ENCODE results near the gene ANKRD23. TPM values are rescaled to one million over a fixed set of nuclear protein-coding genes. Genes with fewer than 3 reads are reported as not detected.

The ANKRD23 gene
- total RNA-seq, 1 experiment from 2014 or later: 2.5 TPM

DNA sequence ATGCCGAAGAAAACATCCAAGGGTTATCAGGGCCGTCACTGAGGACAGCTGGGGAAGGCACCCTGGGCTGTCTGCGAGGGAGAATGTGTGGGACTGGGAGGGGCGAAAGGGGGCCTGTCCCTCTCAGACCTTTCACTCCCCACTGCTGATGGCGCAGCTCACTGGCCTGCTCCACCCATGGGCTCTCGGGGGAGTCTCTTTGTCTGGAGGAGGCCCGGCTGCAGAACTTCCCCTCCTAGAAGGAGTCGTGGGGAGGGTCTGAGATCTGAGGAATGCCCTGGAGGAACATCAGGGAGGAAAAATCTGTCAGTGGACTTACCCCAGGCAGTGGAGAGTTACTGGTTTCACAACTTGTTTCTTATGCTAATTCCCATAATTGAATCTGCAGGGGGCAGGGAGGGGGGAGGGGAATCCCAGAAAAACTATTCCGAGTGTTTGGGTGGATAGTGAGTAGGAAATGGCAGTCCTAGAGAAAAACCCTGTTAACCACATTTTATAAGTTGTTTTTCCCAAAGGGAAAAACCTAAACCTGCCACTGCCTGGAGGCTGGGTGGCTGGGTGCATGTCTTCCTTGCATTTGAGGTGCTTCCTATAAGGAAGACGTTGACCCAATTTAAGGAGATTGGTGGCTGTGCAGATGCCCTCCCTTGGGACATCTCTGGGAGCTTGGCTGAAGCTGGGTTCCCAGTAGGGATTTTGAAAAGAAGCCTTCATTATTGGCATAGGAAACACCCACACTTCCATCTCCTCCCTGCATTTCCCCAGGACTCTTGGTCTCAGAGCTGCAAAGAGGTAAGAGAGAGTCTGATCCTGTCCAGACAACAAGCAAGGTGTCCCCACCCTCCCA is 37.8 kb upstream of the ANKRD23 start:
- peaks cover 4% of the 10 kb centered on the region; the same call in 1 of the 2 replicates for H3K27me3 ChIP-seq (ENCODE audit: control insufficient read depth, insufficient read depth, low read length)
- peak; percentile 89 for DNase-seq
- no peaks in the 10 kb centered on the region for H3K36me3 ChIP-seq (replicated peaks; ENCODE audit: control insufficient read depth, insufficient read depth, low read length)
- H3K4me3 ChIP-seq (ENCODE audit: insufficient read depth, low read depth, low read length): no peak overlapping the region

DNA sequence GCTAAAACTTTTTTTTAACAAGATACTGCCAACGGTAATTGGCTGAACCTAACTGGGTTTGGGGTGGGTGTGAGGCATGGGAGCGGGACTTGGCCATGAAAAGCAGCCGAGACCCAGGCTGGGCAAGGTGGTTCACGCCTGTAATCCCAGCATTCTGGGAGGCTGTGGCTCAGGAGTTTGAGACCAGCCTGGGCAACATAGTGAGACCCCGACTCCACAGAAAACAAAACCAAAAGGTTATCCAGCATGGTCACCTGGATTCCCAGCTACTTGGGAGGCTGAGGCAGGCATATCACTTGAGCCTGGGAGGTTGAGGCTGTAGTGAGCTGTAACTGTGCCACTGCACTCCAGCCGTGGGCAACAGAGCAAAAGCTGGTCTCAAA is 37.1 kb upstream of the ANKRD23 start:
- Histone ChIP-seq H3K27me3 (ENCODE audit: control insufficient read depth, insufficient read depth, low read length) (peaks cover 4% of the 10 kb centered on the region; the same call in 1 of the 2 replicates), H3K36me3 (replicated peaks; ENCODE audit: control insufficient read depth, insufficient read depth, low read length) (no peaks in the 10 kb centered on the region), H3K4me3 (ENCODE audit: insufficient read depth, low read depth, low read length) (no peak overlapping the region)
- DNase-seq: no peak

- H3K4me3 ChIP-seq (ENCODE audit: insufficient read depth, low read depth, low read length): no peak overlapping the region
- DNase-seq: no peak
- peaks cover 4% of the 10 kb centered on the region; the same call in 1 of the 2 replicates for H3K27me3 ChIP-seq (ENCODE audit: control insufficient read depth, insufficient read depth, low read length)
- no peaks in the 10 kb centered on the region for H3K36me3 ChIP-seq (replicated peaks; ENCODE audit: control insufficient read depth, insufficient read depth, low read length)
Observed at GRCh38 chr2:96879545-96880040, 35.8 kb upstream of the ANKRD23 start.

DNA sequence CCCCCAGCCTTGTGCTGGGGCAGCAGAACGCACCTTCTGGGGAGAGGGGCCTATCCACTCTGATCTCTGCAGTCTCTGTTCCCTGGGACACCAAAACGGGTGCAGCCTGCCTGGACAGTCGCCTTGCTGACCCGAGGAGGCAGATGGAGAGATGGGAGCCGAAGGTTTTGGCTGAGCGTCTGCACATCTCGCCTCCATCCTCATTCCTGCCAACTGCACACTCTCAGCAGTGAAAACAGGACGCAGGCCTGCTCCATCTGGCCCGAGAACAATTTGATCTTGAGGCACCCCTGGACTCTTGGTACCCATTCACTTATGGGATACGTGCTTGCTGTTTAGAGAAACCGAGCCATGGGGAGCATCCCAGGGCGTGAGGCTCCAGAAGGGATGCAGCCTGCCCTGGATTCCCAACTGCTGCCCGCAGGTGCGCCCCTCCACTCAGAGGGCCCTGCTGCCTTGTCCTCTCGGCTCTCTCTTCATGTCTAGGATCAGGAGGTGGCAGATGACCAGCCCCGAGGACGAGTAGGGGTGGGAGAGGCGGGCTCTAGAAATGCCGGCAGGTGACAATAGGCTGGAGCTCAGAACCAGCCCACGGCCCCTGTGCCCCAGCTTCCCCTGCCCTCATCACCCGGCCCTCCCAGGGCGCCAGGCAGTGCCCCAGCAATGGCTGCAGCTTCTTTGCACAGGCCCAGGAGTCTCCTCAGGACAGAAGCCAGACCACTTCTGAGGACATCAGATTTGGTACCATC is 35.1 kb upstream of the ANKRD23 start:
- DNase-seq: no peak
- Histone ChIP-seq H3K4me3 (ENCODE audit: insufficient read depth, low read depth, low read length) (no peak overlapping the region), H3K36me3 (replicated peaks; ENCODE audit: control insufficient read depth, insufficient read depth, low read length) (no peaks in the 10 kb centered on the region), H3K27me3 (ENCODE audit: control insufficient read depth, insufficient read depth, low read length) (peaks cover 4% of the 10 kb centered on the region; the same call in 1 of the 2 replicates)

DNA sequence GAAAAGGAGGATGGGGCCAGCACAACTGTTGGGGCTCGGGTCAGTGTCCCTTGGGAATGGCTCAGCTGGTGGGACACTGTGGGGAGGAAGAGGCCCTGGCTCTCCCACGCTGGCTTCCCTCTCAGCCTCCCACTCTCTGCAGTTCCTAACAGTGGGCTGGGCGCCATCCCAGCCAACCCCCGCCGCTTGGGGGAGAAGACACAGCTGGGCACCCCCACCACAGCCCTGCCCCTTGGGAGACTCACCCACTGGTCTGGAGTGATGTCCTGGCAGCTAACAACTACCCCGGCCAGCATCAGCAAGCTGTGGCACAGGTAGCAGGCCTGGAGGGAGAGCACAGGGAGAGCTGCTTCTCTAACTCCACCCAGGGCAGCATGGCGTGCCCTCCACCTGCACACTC is 34.4 kb upstream of the ANKRD23 start:
- Histone ChIP-seq H3K4me3 (ENCODE audit: insufficient read depth, low read depth, low read length) (no peak overlapping the region), H3K36me3 (replicated peaks; ENCODE audit: control insufficient read depth, insufficient read depth, low read length) (no peaks in the 10 kb centered on the region), H3K27me3 (ENCODE audit: control insufficient read depth, insufficient read depth, low read length) (peaks cover 4% of the 10 kb centered on the region; the same call in 1 of the 2 replicates)
- no peak for DNase-seq

DNA sequence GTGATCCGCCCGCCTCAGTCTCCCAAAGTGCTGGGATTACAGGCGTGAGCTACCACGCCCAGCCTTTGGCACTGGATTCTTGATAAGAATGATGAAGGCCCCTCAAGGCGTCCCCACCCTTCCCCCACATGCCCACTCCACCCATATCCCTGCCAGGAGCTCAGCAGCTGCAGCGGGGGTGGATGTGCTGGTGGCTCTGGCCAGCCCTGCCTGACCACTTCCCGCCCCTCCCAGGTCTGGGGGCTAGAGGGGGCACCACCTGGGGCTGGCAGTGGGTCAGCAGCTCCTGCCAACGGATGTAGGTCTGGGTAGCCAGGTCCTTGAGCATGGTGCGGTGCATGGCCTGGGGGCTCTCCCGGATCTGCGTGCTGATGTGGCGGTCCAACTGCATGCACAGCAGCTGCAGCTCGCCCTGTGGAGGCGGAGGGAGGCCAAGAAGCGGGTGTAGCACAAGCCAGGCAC is 33.8 kb upstream of the ANKRD23 start:
- DNase-seq: no peak
- no peaks in the 10 kb centered on the region for H3K36me3 ChIP-seq (replicated peaks; ENCODE audit: control insufficient read depth, insufficient read depth, low read length)
- peaks cover 2% of the 10 kb centered on the region; the same call in 1 of the 2 replicates for H3K27me3 ChIP-seq (ENCODE audit: control insufficient read depth, insufficient read depth, low read length)
- no peak overlapping the region for H3K4me3 ChIP-seq (ENCODE audit: insufficient read depth, low read depth, low read length)

GRCh38 chr2:96877042-96877451 is 33.2 kb upstream of the ANKRD23 start:
- H3K27me3 ChIP-seq (ENCODE audit: control insufficient read depth, insufficient read depth, low read length): no peaks in the 10 kb centered on the region

GRCh38 chr2:96876269-96877041 is 32.6 kb upstream of the ANKRD23 start:
- Histone ChIP-seq H3K27me3 (ENCODE audit: control insufficient read depth, insufficient read depth, low read length) (no peaks in the 10 kb centered on the region), H3K36me3 (replicated peaks; ENCODE audit: control insufficient read depth, insufficient read depth, low read length) (no peaks in the 10 kb centered on the region), H3K4me3 (ENCODE audit: insufficient read depth, low read depth, low read length) (no peak overlapping the region)
- no peak for DNase-seq

More at GRCh38 chr2:96877042-96877451, 33.2 kb upstream of the ANKRD23 start:
- DNase-seq: no peak
- Histone ChIP-seq H3K36me3 (replicated peaks; ENCODE audit: control insufficient read depth, insufficient read depth, low read length) (no peaks in the 10 kb centered on the region), H3K4me3 (ENCODE audit: insufficient read depth, low read depth, low read length) (no peak overlapping the region)

GRCh38 chr2:96875498-96876268 is 31.9 kb upstream of the ANKRD23 start:
- peaks cover under 1% of the 10 kb centered on the region; the same call in 1 of the 2 replicates for H3K27me3 ChIP-seq (ENCODE audit: control insufficient read depth, insufficient read depth, low read length)
- peak; percentile 88 for DNase-seq
- no peaks in the 10 kb centered on the region for H3K36me3 ChIP-seq (replicated peaks; ENCODE audit: control insufficient read depth, insufficient read depth, low read length)
- H3K4me3 ChIP-seq (ENCODE audit: insufficient read depth, low read depth, low read length): no peak overlapping the region

GRCh38 chr2:96874198-96874831 is 30.5 kb upstream of the ANKRD23 start:
- H3K27me3 ChIP-seq (ENCODE audit: control insufficient read depth, insufficient read depth, low read length): peaks cover 2% of the 10 kb centered on the region; the same call in 1 of the 2 replicates
- no peak for DNase-seq
- no peaks in the 10 kb centered on the region for H3K36me3 ChIP-seq (replicated peaks; ENCODE audit: control insufficient read depth, insufficient read depth, low read length)
- no peak overlapping the region for H3K4me3 ChIP-seq (ENCODE audit: insufficient read depth, low read depth, low read length)

DNA sequence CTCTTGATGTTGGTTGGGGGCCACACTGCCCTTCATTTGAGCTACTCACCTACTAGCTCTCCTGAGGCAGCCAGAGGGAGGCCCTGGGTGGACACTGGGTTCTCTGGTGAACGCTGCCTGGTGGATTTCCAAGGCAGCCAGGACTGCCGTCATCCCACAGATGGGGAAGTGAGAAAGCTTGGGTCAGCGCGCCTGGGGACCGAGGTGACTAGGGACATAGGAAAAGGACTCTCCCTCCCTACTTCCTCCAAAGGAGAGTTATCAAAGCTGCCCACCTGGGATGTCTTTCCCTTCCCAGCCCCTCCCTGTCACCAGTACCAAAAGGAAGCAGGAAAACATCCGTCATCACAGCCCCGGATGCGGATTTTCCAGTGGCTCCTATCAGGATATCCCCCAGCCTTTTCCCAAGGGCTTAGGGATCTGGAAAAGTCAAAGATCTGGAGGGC is 29.9 kb upstream of the ANKRD23 start:
- DNase-seq: no peak
- H3K4me3 ChIP-seq (ENCODE audit: insufficient read depth, low read depth, low read length): no peak overlapping the region
- peaks cover 2% of the 10 kb centered on the region; the same call in 1 of the 2 replicates for H3K27me3 ChIP-seq (ENCODE audit: control insufficient read depth, insufficient read depth, low read length)
- H3K36me3 ChIP-seq (replicated peaks; ENCODE audit: control insufficient read depth, insufficient read depth, low read length): no peaks in the 10 kb centered on the region

DNA sequence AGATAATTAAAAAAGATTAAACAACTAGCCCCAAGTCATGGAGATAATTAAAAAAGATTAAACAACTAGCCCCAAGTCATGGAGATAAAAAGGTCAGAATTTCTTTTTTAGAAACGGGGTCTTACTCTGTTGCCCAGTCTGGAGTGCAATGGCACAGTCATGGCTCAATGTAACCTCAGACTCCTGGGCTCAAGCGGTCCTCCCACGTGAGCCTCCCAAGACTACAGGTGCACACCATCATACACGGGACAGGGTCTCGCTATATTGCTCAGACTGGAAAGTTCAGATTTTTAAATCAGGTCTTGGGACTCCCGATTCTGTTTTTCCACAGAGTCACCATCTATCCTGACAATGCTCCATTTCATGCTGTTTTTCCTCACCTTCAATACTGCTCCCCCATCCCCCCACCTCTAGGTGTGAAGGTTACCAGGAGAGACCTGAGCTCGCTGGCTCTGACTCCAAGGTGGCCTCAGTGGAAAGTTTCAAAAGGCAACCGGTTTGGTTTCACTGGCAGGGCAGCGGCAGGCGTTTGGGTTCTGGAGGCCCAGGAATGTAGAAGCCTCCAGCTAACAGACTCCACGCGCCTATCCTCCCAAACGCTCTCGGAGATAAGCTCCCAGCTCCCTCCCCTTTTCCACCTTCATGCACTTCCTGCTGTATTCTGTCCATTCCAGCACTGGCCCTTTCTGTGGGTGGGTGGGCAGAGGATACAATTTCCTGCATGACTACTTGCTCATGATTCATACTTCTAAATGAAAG is 28.9 kb upstream of the ANKRD23 start:
- no peak for DNase-seq
- Histone ChIP-seq H3K27me3 (ENCODE audit: control insufficient read depth, insufficient read depth, low read length) (peaks cover 2% of the 10 kb centered on the region; the same call in 1 of the 2 replicates), H3K4me3 (ENCODE audit: insufficient read depth, low read depth, low read length) (no peak overlapping the region), H3K36me3 (replicated peaks; ENCODE audit: control insufficient read depth, insufficient read depth, low read length) (no peaks in the 10 kb centered on the region)

Data from H7 (cell line).